ENCODE data around the gene PDGFD.

- TF ChIP-seq CTCF (IDR thresholded peaks at IDR 0.05) (no peak), POLR2A (IDR thresholded peaks at IDR 0.05) (no peak)
These were observed 239.6 kb downstream of the PDGFD start for GRCh38 chr11:103924166-103925013.

All from thyroid gland (tissue), 4 donors.